Ureter (tissue), 1 donor: ENCODE measurements around the gene GNAL. TPM values are rescaled to one million over a fixed set of nuclear protein-coding genes. Genes with fewer than 3 reads are reported as not detected.
"Not testable (repeated sequence)": the region's sequence is repeated elsewhere in the genome, so short reads cannot be mapped to it uniquely, and the experiment has no call there.

Source experiments
- DNase-seq: peaks from one replicate; pipeline ENCODE4 v3.0.0-alpha.2; 2020; ENCODE audit warnings: low spot score
- total RNA-seq: library from RNA; stranded (reverse); gene quantifications from one replicate; pipeline ENCODE4 v1.2.4, GENCODE V29; 2023
- donor health status: DM: yes; HTN: yes; CAD: no.

GNAL gene
- total RNA-seq = 19.4 TPM

GRCh38 chr18:11688972-11689668 is at the start of gene GNAL:
GNAL (plus strand) TSS chr18:11689264; CDS start chr18:11689564, 300 bp downstream.
- peak; percentile 83 for DNase-seq

GRCh38 chr18:11647310-11647709 is 41.8 kb upstream of the GNAL start:
- not testable (repeated sequence) for DNase-seq

- not testable (repeated sequence) for DNase-seq
Measured at GRCh38 chr18:11647804-11648203, 41.3 kb upstream of the GNAL start.

- DNase-seq = no peak
Measured at GRCh38 chr18:11649839-11650238, 39.2 kb upstream of the GNAL start.

- no peak for DNase-seq
Measured at GRCh38 chr18:11651899-11652298, 37.2 kb upstream of the GNAL start.

- no peak for DNase-seq
Measured at GRCh38 chr18:11653521-11653920, 35.5 kb upstream of the GNAL start.

GRCh38 chr18:11654736-11655605 is 34.1 kb upstream of the GNAL start:
- peak; percentile 60 for DNase-seq

- DNase-seq = no peak
Measured at GRCh38 chr18:11655606-11655932, 33.5 kb upstream of the GNAL start.

- no peak for DNase-seq
Measured at GRCh38 chr18:11657152-11657551, 31.9 kb upstream of the GNAL start.

- no peak for DNase-seq
Measured at GRCh38 chr18:11657554-11657953, 31.5 kb upstream of the GNAL start.

GRCh38 chr18:11658019-11658418 is 31.0 kb upstream of the GNAL start:
- no peak for DNase-seq

GRCh38 chr18:11658989-11659388 is 30.1 kb upstream of the GNAL start:
- no peak for DNase-seq

GRCh38 chr18:11660691-11661090 is 28.4 kb upstream of the GNAL start:
- no peak for DNase-seq

- no peak for DNase-seq
Measured at GRCh38 chr18:11661430-11661829, 27.6 kb upstream of the GNAL start.

- no peak for DNase-seq
Measured at GRCh38 chr18:11663439-11664029, 25.5 kb upstream of the GNAL start.

- DNase-seq = no peak
Measured at GRCh38 chr18:11664286-11664685, 24.8 kb upstream of the GNAL start.

GRCh38 chr18:11665146-11665545 is 23.9 kb upstream of the GNAL start:
- no peak for DNase-seq

- DNase-seq = no peak
Measured at GRCh38 chr18:11665587-11665986, 23.5 kb upstream of the GNAL start.

GRCh38 chr18:11666176-11666575 is 22.9 kb upstream of the GNAL start:
- no peak for DNase-seq

- DNase-seq = no peak
Measured at GRCh38 chr18:11666831-11667230, 22.2 kb upstream of the GNAL start.

- DNase-seq = no peak
Measured at GRCh38 chr18:11667578-11667977, 21.5 kb upstream of the GNAL start.

GRCh38 chr18:11668441-11669169 is 20.5 kb upstream of the GNAL start:
- no peak for DNase-seq
